ENCODE data around the gene AP3M1. TPM values are rescaled to one million over a fixed set of nuclear protein-coding genes. Genes with fewer than 3 reads are reported as not detected.

AP3M1 gene
- total and polyA plus RNA-seq, 2 experiments from 2014 or later = 29.1 to 35.6 TPM

DNA sequence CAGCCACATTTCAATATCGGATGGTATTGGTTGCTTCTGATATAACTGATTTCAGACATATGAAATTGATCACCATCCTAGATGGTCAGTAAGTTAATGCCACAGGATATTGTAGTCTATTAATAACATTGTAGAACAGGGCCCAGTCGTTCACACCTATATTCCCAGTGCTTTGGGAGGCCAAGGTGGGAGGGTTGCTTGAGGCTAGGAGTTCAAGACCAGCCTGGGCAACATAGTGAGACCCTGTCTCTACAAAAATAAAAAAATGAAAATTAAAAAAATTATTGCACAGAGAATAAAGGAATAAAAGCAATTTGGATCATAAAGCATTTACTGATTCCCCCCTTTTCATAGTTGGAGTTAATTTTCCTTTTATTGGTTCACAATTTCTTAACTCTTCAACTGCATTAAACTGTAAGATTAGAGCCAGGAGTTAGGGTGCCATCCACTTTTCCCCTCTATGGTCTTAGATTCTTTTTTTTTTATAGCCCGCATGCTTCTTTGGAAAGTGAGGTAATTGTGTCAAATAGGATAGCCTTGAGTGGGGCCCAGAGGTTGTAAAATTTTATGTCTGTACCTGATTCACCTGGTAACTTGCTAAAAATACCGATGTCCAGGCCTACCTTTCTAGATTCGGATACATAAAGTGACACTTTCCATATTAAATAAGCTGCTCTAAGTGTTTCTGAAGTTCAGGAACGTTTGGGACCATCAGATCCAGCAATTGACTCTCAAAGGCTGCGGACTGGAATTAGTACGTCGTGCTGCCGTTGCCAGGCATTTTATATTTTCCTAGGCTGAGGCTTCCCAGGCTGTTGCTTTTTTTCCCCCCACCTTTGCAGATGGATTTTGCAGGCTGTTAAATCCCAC is 25.1 kb upstream of the AP3M1 start:
- Histone ChIP-seq H3K4me1 (ENCODE audit: insufficient read depth) (peaks cover 29% of the 10 kb centered on the region), H3K36me3 (ENCODE audit: low read depth) (no peaks in the 10 kb centered on the region), H2AFZ (peak overlapping the region; percentile 99), H3K27ac (peak overlapping the region; percentile 95), H3K79me2 (ENCODE audit: insufficient read depth) (peaks cover 40% of the 10 kb centered on the region), H3K9me2 (ENCODE audit: insufficient read depth) (no peaks in the 10 kb centered on the region), H3K9ac (peak overlapping the region; percentile 98), H3K4me2 (ENCODE audit: unreplicated experiment) (peak overlapping the region; percentile 94), H3K4me3 (peak overlapping the region; percentile 87), H3K9me3 (ENCODE audit: low read depth) (no peaks in the 10 kb centered on the region), H4K20me1 (ENCODE audit: insufficient read depth) (no peaks in the 10 kb centered on the region), H3F3A (ENCODE audit: insufficient read depth) (peaks cover 32% of the 10 kb centered on the region), H3K27me3 (replicated peaks; ENCODE audit: insufficient read depth) (no peaks in the 10 kb centered on the region)
- TF ChIP-seq EZH2 (IDR thresholded peaks at IDR 0.05; ENCODE audit: insufficient read depth, poor library complexity, severe bottlenecking) = no peak
- TF ChIP-seq EZH2phosphoT487 (IDR thresholded peaks at IDR 0.05; ENCODE audit: insufficient read depth, low read depth) = no peak
- no peak for DNase-seq
- WGBS, 2 experiments (ENCODE audit: low coverage in 1 of 2, low lambda C conversion rate in 2 of 2, missing lambda C conversion rate in 2 of 2) = 19 to 20% methylated on average over 10 of the region's 10 CpGs
- in situ Hi-C loops (cut with MboI) = no loop called here

DNA sequence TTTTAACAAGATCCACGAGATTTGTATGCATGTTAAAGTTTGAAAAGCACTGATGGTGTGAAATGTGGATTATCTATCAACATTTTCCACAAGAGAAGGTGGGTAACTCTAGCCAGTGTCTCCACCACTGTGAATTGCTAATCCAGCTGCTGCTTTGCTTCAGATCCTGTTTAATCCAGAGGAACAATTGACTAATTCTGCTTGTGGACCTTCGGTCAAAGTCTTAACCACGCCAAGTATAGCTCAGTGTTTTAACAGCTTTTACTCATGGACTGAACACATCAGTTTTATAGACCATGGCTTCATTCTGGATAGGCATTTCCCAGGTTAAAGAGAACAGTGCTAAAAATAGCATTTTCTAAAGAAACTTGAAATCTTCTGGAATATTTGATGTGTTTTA is 23.9 kb upstream of the AP3M1 start:
- 23 to 35% methylated on average over 3 of the region's 3 CpGs for WGBS, 2 experiments (ENCODE audit: low coverage in 1 of 2, low lambda C conversion rate in 2 of 2, missing lambda C conversion rate in 2 of 2)
- Histone ChIP-seq H3K79me2 (ENCODE audit: insufficient read depth) (peaks cover 28% of the 10 kb centered on the region), H3K27me3 (replicated peaks; ENCODE audit: insufficient read depth) (no peaks in the 10 kb centered on the region), H3K4me3 (no peak overlapping the region), H3K9me3 (ENCODE audit: low read depth) (no peaks in the 10 kb centered on the region), H3K4me2 (ENCODE audit: unreplicated experiment) (no peak overlapping the region), H2AFZ (no peak overlapping the region), H3K36me3 (ENCODE audit: low read depth) (no peaks in the 10 kb centered on the region), H4K20me1 (ENCODE audit: insufficient read depth) (no peaks in the 10 kb centered on the region), H3K4me1 (ENCODE audit: insufficient read depth) (peaks cover 26% of the 10 kb centered on the region), H3F3A (ENCODE audit: insufficient read depth) (peaks cover 32% of the 10 kb centered on the region), H3K9ac (no peak overlapping the region), H3K27ac (no peak overlapping the region), H3K9me2 (ENCODE audit: insufficient read depth) (no peaks in the 10 kb centered on the region)
- peak; percentile 66 for DNase-seq
- no peak for TF ChIP-seq EZH2phosphoT487 (IDR thresholded peaks at IDR 0.05; ENCODE audit: insufficient read depth, low read depth)
- no peak for TF ChIP-seq EZH2 (IDR thresholded peaks at IDR 0.05; ENCODE audit: insufficient read depth, poor library complexity, severe bottlenecking)
- in situ Hi-C loops (cut with MboI) = no loop called here

DNA sequence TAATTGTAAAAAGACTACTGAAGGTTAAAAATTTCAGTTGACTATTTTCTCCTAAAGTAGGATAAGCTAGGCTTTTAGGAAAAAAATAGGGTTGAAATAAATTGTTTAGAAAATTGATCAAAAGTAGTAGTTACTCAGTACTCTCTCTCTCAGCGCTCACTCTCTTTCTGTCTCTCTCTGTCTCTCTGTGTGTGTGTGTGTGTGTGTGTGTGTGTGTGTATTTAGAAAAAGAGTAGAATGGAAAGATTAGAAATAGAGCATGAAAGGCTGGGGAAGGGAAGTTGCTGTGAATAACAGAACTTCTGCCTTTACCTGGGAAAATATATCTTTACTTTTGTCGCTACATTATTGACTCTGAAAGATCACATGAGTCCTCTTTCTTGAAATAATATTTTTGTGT is 21.0 kb upstream of the AP3M1 start:
- WGBS, 2 experiments (ENCODE audit: low coverage in 1 of 2, low lambda C conversion rate in 2 of 2, missing lambda C conversion rate in 2 of 2) = 98 to 100% methylated on average over 2 of the region's 2 CpGs
- H3K27ac ChIP-seq = no peak overlapping the region
- peaks cover 15% of the 10 kb centered on the region for H3F3A ChIP-seq (ENCODE audit: insufficient read depth)
- H3K27me3 ChIP-seq (replicated peaks; ENCODE audit: insufficient read depth) = no peaks in the 10 kb centered on the region
- no peak overlapping the region for H3K9ac ChIP-seq
- in situ Hi-C loops (cut with MboI) = no loop called here
- no peaks in the 10 kb centered on the region for H4K20me1 ChIP-seq (ENCODE audit: insufficient read depth)
- no peak overlapping the region for H3K4me2 ChIP-seq (ENCODE audit: unreplicated experiment)
- H3K79me2 ChIP-seq (ENCODE audit: insufficient read depth) = no peaks in the 10 kb centered on the region; the same call in 1 of the 2 replicates
- peaks cover 6% of the 10 kb centered on the region for H3K4me1 ChIP-seq (ENCODE audit: insufficient read depth)
- no peak for DNase-seq
- H3K4me3 ChIP-seq = no peak overlapping the region
- H3K36me3 ChIP-seq (ENCODE audit: low read depth) = no peaks in the 10 kb centered on the region
- no peaks in the 10 kb centered on the region for H3K9me2 ChIP-seq (ENCODE audit: insufficient read depth)
- no peak overlapping the region for H2AFZ ChIP-seq
- TF ChIP-seq EZH2 (IDR thresholded peaks at IDR 0.05; ENCODE audit: insufficient read depth, poor library complexity, severe bottlenecking) = no peak
- TF ChIP-seq EZH2phosphoT487 (IDR thresholded peaks at IDR 0.05; ENCODE audit: insufficient read depth, low read depth) = no peak
- H3K9me3 ChIP-seq (ENCODE audit: low read depth) = no peaks in the 10 kb centered on the region

DNA sequence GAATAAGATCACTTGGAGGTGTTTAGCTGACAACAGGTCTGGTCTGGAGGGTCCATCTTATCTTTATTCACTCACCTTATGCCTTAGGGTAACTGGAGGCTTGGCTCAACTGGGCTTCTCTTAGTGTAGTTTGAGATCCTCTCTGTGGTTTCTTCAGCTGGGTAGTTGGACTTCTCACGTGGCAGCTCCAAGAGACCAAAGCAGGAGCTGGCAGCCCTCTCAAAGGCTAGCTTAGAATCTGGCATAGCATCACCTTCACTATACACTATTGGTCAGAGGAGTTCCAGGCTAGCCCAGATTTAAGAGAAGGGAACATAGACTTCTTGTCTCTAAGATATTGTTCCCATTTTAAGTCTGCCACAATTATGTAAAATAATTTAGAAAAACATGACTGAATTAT is 16.8 kb upstream of the AP3M1 start:
- H3F3A ChIP-seq (ENCODE audit: insufficient read depth) = no peaks in the 10 kb centered on the region
- no peak overlapping the region for H3K4me3 ChIP-seq
- H3K36me3 ChIP-seq (ENCODE audit: low read depth) = no peaks in the 10 kb centered on the region
- peaks cover 7% of the 10 kb centered on the region; the same call in 1 of the 2 replicates for H3K4me1 ChIP-seq (ENCODE audit: insufficient read depth)
- H3K9me2 ChIP-seq (ENCODE audit: insufficient read depth) = no peaks in the 10 kb centered on the region
- H3K27me3 ChIP-seq (replicated peaks; ENCODE audit: insufficient read depth) = no peaks in the 10 kb centered on the region
- H3K4me2 ChIP-seq (ENCODE audit: unreplicated experiment) = no peak overlapping the region
- H3K27ac ChIP-seq = no peak overlapping the region
- H3K9ac ChIP-seq = no peak overlapping the region
- TF ChIP-seq EZH2phosphoT487 (IDR thresholded peaks at IDR 0.05; ENCODE audit: insufficient read depth, low read depth) (no peak), EZH2 (IDR thresholded peaks at IDR 0.05; ENCODE audit: insufficient read depth, poor library complexity, severe bottlenecking) (no peak)
- 85 to 95% methylated on average over 1 of the region's 1 CpG for WGBS, 2 experiments (ENCODE audit: low coverage in 1 of 2, low lambda C conversion rate in 2 of 2, missing lambda C conversion rate in 2 of 2)
- DNase-seq = no peak
- no peak overlapping the region for H2AFZ ChIP-seq
- no peaks in the 10 kb centered on the region for H4K20me1 ChIP-seq (ENCODE audit: insufficient read depth)
- no peaks in the 10 kb centered on the region; the same call in 1 of the 2 replicates for H3K79me2 ChIP-seq (ENCODE audit: insufficient read depth)
- no peaks in the 10 kb centered on the region for H3K9me3 ChIP-seq (ENCODE audit: low read depth)
- in situ Hi-C loops (cut with MboI) = no loop called here

All from GM23248 (cell line).